NCI-H2171 treated with DMSO at 0.1 percent for 48 hours (cell line): ENCODE data around the gene UBA7.
"Not testable (repeated sequence)": the region's sequence is repeated elsewhere in the genome, so short reads cannot be mapped to it uniquely, and the experiment has no call there.

Source experiments
- DNase-seq: peaks from one replicate; lab custom pipeline; 2025; lab: John Stamatoyannopoulos, UW

Gene UBA7

GRCh38 chr3:49786357-49787181, 27.2 kb downstream of the UBA7 start, which contains the start of gene IP6K1:
Gene IP6K1, minus strand, starts transcription at chr3:49786542. Its CDS starts 38,502 bp downstream, at chr3:49748040.
- DNase-seq: peak; percentile 95

GRCh38 chr3:49785565-49786356, 28.0 kb downstream of the UBA7 start:
- no peak for DNase-seq

- DNase-seq: not testable (repeated sequence)
Observed at GRCh38 chr3:49782277-49782676, 31.5 kb downstream of the UBA7 start.

GRCh38 chr3:49781415-49782199, 32.1 kb downstream of the UBA7 start:
- DNase-seq: no peak

GRCh38 chr3:49780975-49781365, 32.8 kb downstream of the UBA7 start:
- not testable (repeated sequence) for DNase-seq

- no peak for DNase-seq
Observed at GRCh38 chr3:49780080-49780974, 33.4 kb downstream of the UBA7 start.

GRCh38 chr3:49779358-49780079, 34.2 kb downstream of the UBA7 start:
- DNase-seq: no peak

GRCh38 chr3:49776101-49776500, 37.7 kb downstream of the UBA7 start:
- DNase-seq: not testable (repeated sequence)

- DNase-seq: peak; percentile 13
Observed at GRCh38 chr3:49775538-49775937, 38.2 kb downstream of the UBA7 start.

- no peak for DNase-seq
Observed at GRCh38 chr3:49772703-49773102, 41.0 kb downstream of the UBA7 start.

GRCh38 chr3:49771340-49771938, 42.3 kb downstream of the UBA7 start:
- no peak for DNase-seq

- DNase-seq: no peak
Observed at GRCh38 chr3:49769926-49770325, 43.8 kb downstream of the UBA7 start.

- DNase-seq: no peak
Observed at GRCh38 chr3:49769286-49769915, 44.4 kb downstream of the UBA7 start.

- DNase-seq: no peak
Observed at GRCh38 chr3:49763981-49764380, 49.8 kb downstream of the UBA7 start.

- DNase-seq: no peak
Observed at GRCh38 chr3:49761661-49762060, 52.1 kb downstream of the UBA7 start.

GRCh38 chr3:49759226-49759625, 54.5 kb downstream of the UBA7 start:
- no peak for DNase-seq

GRCh38 chr3:49757197-49757596, 56.6 kb downstream of the UBA7 start:
- DNase-seq: no peak

- no peak for DNase-seq
Observed at GRCh38 chr3:49756036-49756435, 57.7 kb downstream of the UBA7 start.
